CD4-positive, alpha-beta T cell treated with Interferon gamma for 1 hour (primary cell): Measurements from ENCODE around the gene CTNNA3.

Experiments used
- DNase-seq: peaks from one replicate; pipeline ENCODE4 v3.0.0-alpha.2; 2020

Gene CTNNA3

DNA sequence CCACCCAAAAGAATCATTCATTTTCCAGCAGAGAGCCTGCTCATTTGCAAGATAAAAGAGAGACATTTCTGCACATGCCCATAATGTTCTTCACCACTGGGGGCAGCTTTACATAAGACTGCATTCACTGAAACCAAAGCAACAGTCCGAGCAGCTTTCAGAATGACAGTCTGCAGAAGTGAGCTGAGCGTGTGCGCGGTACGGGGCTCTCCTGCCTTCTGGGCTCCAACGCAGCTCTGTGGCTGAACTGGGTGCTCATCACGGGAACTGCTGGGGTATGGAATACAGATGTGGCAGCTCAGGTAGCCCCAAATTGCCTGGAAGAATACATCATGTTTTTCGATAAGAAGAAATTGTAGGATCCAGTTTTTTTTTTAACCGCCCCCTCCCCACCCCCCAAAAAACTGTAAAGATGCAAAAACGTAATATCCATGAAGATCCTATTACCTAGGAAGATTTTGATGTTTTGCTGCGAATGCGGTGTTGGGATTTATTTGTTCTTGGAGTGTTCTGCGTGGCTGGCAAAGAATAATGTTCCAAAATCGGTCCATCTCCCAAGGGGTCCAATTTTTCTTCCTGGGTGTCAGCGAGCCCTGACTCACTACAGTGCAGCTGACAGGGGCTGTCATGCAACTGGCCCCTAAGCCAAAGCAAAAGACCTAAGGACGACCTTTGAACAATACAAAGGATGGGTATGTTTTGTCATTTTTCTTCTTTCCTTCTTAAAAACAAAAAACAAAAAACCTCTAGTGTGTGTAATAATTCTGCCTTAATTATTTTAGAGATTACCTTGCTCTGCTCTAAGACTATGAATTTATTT, 769.9 kb downstream of the CTNNA3 start, which contains the start of gene LRRTM3:
Gene LRRTM3, plus strand, starts transcription at position 141 of the 820 bp plus-strand sequence.
- no peak for DNase-seq

DNA sequence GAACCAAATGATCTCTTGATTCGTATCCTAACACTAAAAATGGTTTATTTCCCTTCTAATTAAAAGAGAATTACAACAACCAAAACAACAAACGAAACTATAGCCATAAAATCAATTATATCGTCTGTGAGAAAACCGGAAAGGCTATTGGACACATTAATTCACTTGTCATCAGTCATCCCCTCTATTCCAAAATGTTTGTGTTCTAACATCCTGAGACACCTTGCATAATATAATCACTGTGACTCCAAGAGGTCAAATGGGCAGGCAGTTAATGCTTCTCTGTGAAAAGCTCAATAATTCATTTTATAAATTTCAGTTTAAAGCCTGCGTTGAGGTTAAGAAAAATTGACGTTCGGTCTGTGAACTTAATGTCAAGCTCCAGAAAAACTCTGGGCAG, 770.6 kb downstream of the CTNNA3 start:
- no peak for DNase-seq

DNA sequence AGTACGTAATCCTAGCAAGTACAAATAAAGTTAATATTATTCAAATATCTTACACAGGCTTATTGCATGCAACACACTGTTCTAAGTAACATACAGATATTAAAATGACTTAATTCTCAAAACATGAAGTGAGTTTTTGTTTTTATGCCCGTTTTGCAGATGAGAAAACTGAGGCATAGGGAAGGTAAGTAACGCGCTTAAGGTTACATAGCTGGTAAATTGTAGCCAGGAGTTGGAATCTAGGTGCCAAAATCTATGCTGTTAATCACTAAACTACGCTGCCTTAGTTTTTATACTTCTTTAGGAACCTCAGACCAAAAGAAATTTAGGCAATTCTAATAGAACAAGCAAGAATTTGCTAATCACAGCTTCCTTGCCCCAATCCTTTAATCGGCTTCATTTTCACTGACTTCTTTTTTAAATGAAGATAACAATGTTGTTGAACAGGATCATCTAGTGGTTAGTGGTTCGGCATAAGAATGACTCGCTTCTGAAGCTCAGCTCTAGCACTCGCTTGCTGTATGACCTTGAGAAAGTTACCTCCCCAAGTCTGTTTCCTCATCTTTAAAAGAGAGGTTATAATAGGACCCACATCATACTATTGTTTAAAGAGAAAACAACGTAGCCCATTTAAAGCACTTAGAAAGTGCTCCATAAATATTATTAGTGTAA, 771.2 kb downstream of the CTNNA3 start:
- DNase-seq, result no peak

DNA sequence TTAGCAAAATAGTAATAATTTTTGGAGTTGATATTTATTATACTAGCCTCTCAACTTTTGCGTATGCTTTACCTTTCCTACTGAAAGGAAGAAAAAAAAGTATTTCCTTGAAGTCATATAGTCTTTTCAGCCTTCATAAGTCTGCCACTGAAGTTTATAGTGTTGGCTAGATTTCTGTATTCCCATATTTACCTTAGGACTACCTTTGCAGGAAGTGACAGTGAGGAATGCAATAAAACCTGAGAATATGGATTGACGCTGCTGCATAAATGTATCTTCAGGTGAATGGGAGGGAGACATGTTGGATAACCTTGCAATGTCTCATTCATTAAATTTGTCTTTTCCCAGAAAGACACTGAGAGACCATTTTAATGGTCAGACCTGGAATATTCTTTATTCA, 776.7 kb downstream of the CTNNA3 start:
- DNase-seq, result no peak

DNA sequence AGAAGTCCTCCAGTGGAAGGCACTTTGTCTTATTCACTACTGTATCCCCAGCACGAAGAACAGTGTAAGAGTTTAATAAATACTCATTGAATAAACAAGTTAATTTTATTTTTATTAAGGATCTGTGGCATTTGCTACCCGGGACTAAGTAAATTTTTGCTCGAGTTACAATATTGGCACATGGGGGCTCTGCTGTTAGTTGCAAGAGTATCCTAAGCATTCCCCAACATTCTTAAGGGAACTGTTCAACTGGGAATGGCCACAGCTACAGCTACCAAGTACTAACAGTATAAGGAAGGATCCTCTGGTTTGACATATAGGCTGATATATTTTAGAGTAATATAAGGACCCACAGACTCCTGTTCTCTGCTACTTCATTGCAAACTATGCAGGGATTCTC, 778.9 kb downstream of the CTNNA3 start:
- no peak for DNase-seq

DNA sequence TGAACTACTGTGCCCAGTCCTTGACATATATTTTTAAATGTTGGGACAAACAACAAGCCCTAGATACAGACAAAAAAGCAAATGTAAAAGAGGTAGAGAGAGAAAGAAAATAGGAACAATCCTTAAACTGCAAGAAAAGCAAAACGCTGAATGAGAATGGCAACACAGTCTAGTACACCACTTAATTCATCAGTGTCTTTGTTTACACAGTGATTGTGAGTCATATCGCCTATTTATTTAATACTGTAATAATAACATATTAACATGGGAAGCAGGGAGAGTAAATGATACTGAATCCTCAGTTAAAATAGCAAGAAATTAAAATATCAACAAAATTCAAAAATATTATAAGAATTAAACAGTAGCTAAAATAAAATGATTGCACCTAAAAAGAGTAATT, 780.0 kb downstream of the CTNNA3 start:
- DNase-seq, result no peak

DNA sequence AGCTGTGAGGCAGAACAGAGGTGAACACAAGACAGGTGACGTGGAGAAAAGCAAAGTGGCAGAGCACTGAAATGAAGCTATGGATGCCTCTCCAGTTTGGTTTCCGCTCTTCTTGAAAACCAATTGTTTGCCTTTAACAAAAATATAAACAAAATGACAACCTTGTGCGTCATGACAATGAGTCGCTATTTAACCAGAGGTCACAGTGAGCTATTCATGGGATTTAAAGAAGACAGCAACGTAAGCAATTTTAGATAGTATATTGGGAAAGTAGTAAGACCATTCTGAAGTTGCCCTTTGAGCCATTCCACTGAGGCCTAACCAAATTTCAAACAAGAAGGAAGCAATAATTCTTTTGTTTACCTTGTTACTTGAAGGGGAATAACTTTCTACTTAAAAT, 785.3 kb downstream of the CTNNA3 start:
- DNase-seq, result no peak

DNA sequence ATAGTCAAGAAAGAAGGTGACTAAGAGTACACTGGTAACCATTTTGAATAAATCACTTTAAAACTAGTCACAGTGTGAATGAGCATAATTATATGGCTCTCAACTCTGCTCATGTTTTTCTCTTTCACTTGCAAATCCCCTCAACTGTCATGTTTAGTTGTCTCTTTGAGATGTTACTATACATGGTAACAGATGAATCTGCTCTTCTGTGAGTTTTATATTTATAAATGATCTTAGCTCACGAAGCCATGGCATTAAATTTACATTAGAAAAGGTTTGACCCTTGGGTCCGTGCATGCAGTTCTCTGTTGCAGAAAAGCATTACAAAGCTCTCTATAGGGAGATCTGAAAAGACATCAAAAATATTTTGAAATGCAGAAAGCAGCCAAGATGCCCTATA, 803.1 kb downstream of the CTNNA3 start:
- DNase-seq, result no peak

DNA sequence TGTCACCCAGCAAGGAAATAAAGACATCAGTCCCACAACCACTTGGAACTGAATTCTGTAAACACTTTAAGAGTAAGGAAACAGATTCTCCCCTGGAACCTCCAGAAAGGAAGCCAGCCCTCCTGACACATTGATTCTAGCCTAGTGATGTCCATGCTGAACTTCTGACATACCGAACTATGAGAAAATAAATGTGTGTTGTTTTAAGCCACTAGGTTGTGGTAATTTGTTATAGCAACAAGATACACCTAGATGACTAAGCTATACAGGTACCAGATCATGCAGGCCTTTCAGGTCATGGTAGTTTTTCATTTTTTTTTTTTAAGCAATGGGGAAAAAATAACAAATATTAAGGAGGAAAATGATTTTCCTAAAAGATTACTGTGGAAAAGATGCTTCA, 807.8 kb downstream of the CTNNA3 start:
- no peak for DNase-seq

DNA sequence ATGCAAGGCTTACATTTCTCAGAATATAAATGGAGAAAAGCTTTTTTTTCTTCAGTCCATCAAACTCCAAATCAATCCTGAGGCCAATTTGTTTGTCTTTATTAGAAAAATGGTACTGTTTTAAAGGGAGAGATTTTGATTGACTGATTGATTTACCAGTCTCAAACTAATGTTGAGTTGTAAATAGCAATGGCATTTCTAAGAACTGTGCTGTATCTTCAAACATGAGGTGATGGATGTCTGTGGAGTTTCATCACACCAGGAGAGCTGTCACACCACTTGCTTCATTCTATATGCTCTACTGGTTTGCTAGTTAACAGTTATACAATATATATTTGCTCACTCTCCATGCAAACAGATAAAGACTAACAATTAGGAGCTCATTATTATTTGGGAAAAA, 809.1 kb downstream of the CTNNA3 start:
- DNase-seq, result no peak

DNA sequence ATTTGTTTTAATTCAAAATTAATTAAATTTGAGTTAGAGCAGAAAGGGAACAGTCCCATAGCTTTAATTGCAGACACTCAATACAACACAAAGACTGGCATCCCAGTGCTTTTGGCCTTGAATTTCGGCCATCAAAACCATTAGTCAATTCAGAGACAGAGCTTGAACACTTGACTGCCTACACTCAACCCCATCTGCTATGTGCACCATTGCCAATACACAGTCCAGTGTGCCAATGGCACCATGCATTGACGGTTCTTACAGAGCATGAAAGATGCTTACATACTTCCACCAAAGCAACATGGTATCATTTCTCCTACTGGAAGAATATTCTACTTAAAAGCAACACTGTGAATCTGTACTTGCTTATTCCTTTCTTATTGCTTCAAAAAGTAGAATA, 813.7 kb downstream of the CTNNA3 start:
- no peak for DNase-seq

DNA sequence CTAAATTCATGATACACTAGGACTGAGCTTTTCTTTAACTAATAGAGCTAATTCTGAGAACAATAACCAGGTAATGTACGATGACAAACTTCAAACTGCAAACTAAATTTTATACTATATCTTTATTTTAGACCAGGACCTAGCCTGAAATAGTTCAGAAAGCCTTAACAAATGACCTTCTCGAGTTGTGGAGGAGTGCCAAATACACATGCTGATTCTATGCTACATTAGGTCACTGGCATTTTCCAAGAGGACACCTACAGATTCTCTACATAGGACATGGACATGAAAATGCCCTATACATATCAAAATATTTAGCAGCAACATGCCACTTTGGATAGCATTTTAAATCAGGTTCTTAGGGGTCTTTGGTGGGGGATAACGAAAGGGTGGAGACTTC, 814.2 kb downstream of the CTNNA3 start:
- no peak for DNase-seq

DNA sequence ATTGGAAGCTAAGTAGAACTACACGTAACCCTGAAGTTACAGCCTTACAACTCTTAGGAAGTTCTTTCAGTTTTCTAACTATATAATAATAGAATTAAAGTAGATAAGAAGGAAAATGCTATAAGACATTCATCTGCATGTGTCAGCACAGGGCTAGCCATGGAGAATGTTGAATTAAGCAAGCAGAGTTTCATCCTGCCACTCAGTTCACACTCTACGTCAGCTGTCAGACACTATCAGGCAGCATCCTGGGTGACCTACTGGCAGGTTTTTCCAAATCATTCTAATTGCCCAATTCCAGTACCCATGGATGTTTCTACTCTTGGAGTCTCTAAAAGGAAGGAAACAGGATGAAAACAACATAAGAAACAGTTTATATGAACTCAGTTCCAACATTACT, 815.2 kb downstream of the CTNNA3 start:
- DNase-seq, result no peak

DNA sequence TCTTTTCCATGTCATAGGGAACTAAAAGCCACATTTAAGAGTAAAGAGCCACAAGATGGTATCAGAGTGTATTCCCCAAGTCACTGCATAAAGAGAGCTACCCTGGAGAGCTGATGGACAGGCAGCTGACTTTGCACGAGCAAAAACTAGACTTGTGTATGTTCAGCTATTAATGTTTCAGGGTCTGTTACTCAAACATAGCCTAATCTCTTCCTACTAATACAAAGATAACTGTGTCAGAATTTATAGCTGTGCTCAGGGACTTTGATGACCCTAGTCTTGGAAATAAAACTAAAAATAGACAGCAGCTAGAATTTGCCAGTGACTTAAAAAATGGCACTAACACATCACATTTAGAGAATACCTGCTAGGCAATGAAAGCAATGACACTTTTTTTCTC, 815.7 kb downstream of the CTNNA3 start:
- DNase-seq, result no peak

DNA sequence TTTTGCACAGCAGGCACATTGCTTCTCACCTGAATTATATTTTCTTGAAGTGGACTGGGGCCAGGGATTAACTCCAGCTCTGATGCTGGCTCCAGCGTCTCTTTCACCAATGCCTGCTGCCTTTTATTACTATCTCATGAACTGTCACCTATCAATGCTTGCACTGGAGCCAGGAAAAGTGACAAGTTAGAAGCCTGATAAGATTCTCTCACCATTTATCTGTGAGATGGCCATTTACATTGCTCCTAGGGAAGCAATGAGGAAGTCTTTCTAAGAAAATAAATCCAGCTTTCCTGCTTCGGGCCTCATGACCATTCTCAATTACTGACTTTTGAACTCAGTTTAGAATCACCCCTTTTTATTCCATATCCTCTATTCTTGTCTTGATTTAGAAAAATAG, 818.6 kb downstream of the CTNNA3 start:
- DNase-seq, result no peak

DNA sequence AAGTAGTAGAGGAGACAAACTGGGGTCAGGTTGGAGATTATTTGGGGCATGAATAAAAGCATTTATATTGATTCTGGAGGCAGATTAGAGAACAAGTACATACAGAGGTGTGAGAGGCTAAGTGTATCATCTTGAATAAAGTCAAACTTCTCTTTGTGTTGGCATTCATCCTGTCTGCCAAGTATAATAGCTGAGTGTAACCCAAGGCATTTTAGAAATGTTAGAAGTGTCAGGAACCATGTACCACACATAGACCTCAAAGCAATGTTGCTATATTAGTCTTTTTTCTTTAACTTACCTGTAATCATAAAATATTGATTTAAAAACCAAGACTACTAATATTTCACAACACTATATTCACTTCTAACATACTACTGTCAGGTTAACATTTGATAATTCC, 826.4 kb downstream of the CTNNA3 start:
- no peak for DNase-seq

DNA sequence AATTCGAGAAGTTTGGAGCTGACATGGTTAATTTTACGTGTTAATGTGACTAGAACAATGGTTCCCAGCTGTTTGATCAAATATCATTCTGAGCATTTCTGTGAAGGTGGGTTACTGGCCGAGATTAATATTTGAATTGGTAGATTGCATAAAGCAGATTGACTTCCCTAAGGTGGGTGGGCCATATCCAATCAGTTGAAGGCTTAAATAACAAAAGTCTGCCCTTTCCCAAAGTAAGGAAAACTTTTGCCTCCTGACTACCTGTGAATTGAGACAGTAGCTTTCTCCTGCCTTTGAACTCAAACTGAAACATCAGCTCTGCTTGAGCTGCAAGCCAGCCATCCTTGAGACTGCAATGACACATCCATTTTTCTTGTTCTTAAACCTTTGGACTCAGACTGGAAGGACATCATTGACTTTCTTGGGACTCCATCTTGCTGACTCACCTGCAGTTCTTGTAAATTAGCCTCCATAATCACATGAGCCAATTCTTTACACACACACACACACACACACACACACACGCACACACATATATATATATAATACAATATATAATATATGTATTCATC, 833.2 kb downstream of the CTNNA3 start:
- no peak for DNase-seq

DNA sequence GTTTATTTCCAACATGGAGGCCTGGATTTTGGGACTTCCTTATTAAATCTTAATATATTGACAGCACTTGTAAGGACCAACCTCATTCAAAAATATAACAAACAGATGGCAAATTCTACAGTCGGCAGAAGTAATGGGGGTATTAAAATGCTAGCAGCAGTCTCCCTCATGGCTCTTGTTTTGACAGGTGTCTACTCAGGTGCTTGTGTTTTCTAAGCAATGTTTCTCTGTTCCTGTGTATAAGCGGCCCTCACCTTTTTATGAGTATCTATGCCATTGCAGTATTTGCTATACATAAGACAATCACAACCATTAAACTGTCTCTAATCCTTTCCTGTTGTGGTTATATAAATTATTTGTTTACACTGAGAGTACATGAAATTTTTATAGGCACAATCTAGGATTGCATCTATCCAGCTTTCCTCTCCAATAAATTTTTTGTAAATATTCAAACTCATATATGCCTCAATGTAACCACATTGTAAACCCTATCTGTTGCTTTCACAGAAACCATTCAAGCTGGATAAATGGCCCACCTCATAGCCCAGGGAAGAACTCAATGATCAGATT, 835.5 kb downstream of the CTNNA3 start:
- DNase-seq, result no peak

DNA sequence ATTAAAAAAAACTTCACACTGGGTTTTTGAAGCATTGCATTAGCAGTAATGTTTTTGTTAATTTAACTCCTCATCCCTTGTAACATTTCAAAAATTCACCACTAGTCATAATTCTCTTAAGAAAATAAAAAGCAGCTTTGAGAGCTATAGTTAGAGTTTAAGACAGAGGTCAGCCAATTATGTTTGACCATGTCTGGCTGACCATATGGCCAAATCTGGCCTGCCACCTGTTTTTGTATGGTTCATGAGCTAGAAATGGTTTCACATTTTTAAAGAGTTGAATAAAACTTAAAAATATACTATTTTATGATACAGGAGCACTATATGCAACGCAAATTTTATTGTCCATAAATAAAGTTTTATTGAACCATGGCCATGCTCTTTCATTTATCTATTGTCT, 843.2 kb downstream of the CTNNA3 start:
- no peak for DNase-seq

DNA sequence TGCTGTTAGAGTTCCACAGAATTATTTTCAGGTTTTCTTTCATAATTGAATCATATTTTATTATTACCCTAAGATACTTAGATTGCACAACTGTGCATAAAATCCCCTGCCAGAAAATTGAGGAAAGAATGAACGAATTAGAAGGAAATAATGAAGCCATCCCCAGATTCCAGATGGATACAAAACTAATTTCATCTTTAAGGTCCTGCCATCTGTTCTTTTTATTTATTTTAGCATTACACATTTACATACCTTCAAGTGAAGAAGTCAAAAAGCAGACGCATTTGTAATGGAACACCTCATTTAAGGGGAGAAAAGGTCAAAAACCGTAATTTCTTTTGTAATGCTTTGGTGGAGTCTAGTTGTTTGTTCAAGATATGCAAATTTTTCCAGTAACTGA, 847.1 kb downstream of the CTNNA3 start:
- DNase-seq, result no peak

DNA sequence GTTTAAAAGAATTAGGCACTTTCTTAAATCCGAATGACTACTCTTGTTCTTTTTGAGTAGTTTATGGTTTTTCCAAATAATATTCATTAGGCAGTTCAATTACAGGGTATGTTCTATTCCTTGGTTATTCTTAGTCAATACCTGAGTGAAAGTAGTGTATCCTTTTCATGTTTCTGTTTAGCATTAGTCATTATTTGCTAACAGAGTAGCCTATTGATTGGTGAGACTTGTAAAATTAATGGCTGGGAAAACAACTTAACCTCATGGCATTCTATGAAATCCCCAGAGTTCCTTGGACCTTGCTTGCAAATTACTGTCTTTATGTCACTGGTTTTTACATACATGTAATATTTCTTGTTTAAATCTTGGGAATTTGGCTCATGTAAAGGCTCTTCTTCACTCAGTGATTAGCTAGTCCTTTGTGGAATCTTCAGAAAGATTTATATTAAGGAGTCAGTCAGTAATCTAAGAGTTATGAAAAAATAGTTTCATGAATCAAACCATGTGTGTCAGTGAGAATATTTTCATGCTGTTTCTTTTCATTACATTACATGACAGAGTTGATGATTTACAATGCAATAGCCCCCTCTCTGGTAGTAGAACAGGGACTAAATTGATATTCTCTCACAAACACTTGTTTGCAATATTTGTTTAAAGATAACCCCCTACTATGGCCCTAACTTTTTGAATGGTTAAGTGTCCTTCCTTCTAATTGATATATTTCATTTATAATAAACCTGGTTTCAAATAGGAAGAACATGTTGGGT, 851.6 kb downstream of the CTNNA3 start:
- DNase-seq, result no peak

DNA sequence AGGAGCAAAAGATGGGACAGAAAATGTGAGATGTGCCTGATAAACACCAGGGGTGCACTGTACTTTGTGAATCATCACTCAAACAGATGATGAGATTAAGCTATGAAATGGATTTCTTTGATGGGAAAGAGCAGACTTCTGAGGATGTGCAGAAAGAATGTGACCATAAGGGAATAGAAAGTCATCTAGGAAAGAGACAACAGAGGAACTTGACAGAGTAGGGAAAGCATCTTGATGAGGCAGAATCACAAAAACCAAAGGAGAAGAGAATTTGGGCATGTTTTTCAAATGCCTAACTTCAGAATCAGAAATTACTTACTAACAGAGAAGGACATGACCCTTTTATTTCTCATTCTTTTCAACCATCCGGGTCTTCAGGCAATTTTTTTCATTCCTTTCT, 852.6 kb downstream of the CTNNA3 start:
- no peak for DNase-seq

DNA sequence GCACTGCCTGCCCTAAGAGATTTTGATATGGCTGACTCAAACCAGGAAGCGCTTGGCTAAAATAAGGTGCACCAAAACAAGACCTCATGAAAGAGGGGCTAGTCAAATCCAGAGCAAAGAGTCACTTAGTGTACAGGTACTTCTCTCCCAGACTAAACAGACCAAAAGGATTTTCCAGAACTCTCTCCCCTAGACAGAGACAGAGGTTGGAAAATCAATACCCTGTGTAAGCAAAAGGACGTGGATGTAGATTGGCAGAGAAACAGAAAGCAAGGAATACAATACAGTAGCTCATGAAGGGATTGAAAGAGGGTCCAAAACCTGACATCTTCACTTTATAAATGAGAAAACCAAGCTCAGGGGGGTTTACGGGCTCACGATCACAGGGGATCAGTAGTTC, 853.1 kb downstream of the CTNNA3 start:
- DNase-seq, result no peak
